H9 (cell line): ENCODE measurements around the gene SACM1L. TPM values are rescaled to one million over a fixed set of nuclear protein-coding genes. Genes with fewer than 3 reads are reported as not detected.

Experiments
- DNase-seq: peaks from one replicate; pipeline ENCODE4 v3.0.0-alpha.2; 2017
- H2AFZ ChIP-seq: one replicate; pipeline ENCODE4 v1.6.1; 2013; ENCODE audit warnings: mild to moderate bottlenecking, low read length, control low read depth, moderate library complexity
- H2AK5ac ChIP-seq: 2 replicates; pipeline ENCODE4 v1.6.1; 2013; ENCODE audit warnings: low read length, control low read depth, mixed read lengths; ENCODE audit not compliant: insufficient read length
- H2BK120ac ChIP-seq: one replicate; pipeline ENCODE4 v1.6.1; 2013; ENCODE audit warnings: low read depth, mild to moderate bottlenecking, low read length, control low read depth, inconsistent platforms; ENCODE audit not compliant: poor library complexity, severe bottlenecking
- H2BK12ac ChIP-seq: 2 replicates; pipeline ENCODE4 v1.6.1; 2013; ENCODE audit warnings: low read length, control low read depth, mixed read lengths, low read depth; ENCODE audit not compliant: insufficient read length
- H2BK15ac ChIP-seq: 2 replicates; pipeline ENCODE4 v1.6.1; 2013; ENCODE audit warnings: low read depth, low read length, control low read depth
- H2BK20ac ChIP-seq: one replicate; pipeline ENCODE4 v1.6.1; 2013; ENCODE audit warnings: low read depth, mild to moderate bottlenecking, low read length, control low read depth, inconsistent platforms; ENCODE audit not compliant: poor library complexity, severe bottlenecking
- H2BK5ac ChIP-seq: 2 replicates; pipeline ENCODE4 v1.6.1; 2013; ENCODE audit warnings: low read length, control low read depth, mixed read lengths; ENCODE audit not compliant: insufficient read length
- H3K14ac ChIP-seq: 2 replicates; pipeline ENCODE4 v1.6.1; 2013; ENCODE audit warnings: low read length, control low read depth; ENCODE audit not compliant: insufficient read depth
- H3K18ac ChIP-seq: 2 replicates; pipeline ENCODE4 v1.6.1; 2013; ENCODE audit warnings: low read depth, mild to moderate bottlenecking, mixed read lengths, low read length, control low read depth; ENCODE audit not compliant: insufficient read length
- H3K23ac ChIP-seq: 2 replicates; pipeline ENCODE4 v1.6.1; 2013; ENCODE audit warnings: low read length, control low read depth, mixed read lengths, low read depth; ENCODE audit not compliant: insufficient read length
- H3K23me2 ChIP-seq: 2 replicates; pipeline ENCODE4 v1.6.1; 2013; ENCODE audit warnings: low read depth, mild to moderate bottlenecking, mixed read lengths, low read length, control low read depth; ENCODE audit not compliant: insufficient read length, poor library complexity, severe bottlenecking
- H3K27ac ChIP-seq: 2 replicates; pipeline ENCODE4 v1.5.1; 2013; ENCODE audit warnings: low read length, control low read depth, mixed read lengths, low read depth; ENCODE audit not compliant: insufficient read length
- H3K27me3 ChIP-seq: 2 replicates; pipeline ENCODE4 v1.6.1; 2013; ENCODE audit warnings: low read length, control low read depth, inconsistent platforms; ENCODE audit not compliant: insufficient read depth
- H3K4ac ChIP-seq: 2 replicates; pipeline ENCODE4 v1.6.1; 2013; ENCODE audit warnings: low read depth, mild to moderate bottlenecking, control low read depth, inconsistent platforms, low read length, moderate library complexity
- H3K4me1 ChIP-seq: 2 replicates; pipeline ENCODE4 v1.6.1; 2013; ENCODE audit warnings: low read length, control low read depth, inconsistent platforms; ENCODE audit not compliant: insufficient read depth
- H3K4me2 ChIP-seq: 2 replicates; pipeline ENCODE4 v1.6.1; 2013; ENCODE audit warnings: low read length, control low read depth, mixed read lengths; ENCODE audit not compliant: insufficient read length, insufficient read depth
- H3K56ac ChIP-seq: 2 replicates; pipeline ENCODE4 v1.6.1; 2013; ENCODE audit warnings: low read depth, mild to moderate bottlenecking, mixed read lengths, low read length, control low read depth; ENCODE audit not compliant: insufficient read length
- H3K79me1 ChIP-seq: 2 replicates; pipeline ENCODE4 v1.6.1; 2013; ENCODE audit warnings: low read depth, mild to moderate bottlenecking, moderate library complexity, low read length, control low read depth, inconsistent platforms; ENCODE audit not compliant: insufficient read depth, poor library complexity, severe bottlenecking
- H3K79me2 ChIP-seq: 2 replicates; pipeline ENCODE4 v1.6.1; 2013; ENCODE audit warnings: low read length, control low read depth, inconsistent platforms; ENCODE audit not compliant: insufficient read depth
- H3K9ac ChIP-seq: 2 replicates; pipeline ENCODE4 v1.6.1; 2013; ENCODE audit warnings: low read length, control low read depth, mixed read lengths; ENCODE audit not compliant: insufficient read length; ENCODE audit errors: extremely low read depth
- H3K9me3 ChIP-seq: one replicate; pipeline ENCODE4 v1.6.1; 2013; ENCODE audit warnings: low read depth, low read length, inconsistent platforms; ENCODE audit not compliant: control insufficient read depth
- H3T11ph ChIP-seq: one replicate; pipeline ENCODE4 v1.6.1; 2013; ENCODE audit warnings: mild to moderate bottlenecking, low read length, control low read depth, inconsistent platforms
- H4K20me1 ChIP-seq: one replicate; pipeline ENCODE4 v1.6.1; 2013; ENCODE audit not compliant: control insufficient read depth, insufficient read length, insufficient read depth
- H4K5ac ChIP-seq: 2 replicates; pipeline ENCODE4 v1.6.1; 2013; ENCODE audit warnings: low read depth, mild to moderate bottlenecking, mixed read lengths, low read length, control low read depth; ENCODE audit not compliant: insufficient read length
- H4K8ac ChIP-seq: replicated peaks from 2 replicates; pipeline ENCODE4 v1.6.1; 2013; ENCODE audit warnings: low read length, control low read depth, mixed read lengths, low read depth; ENCODE audit not compliant: insufficient read length
- H4K91ac ChIP-seq: 2 replicates; pipeline ENCODE4 v1.6.1; 2013; ENCODE audit warnings: low read depth, mild to moderate bottlenecking, moderate library complexity, mixed read lengths, low read length, control low read depth; ENCODE audit not compliant: insufficient read length
- H3K27ac Mint-ChIP-seq, 3 experiments: 2 replicates in 2 of 3; 3 replicates in 1 of 3; pipeline ENCODE4 v1.8.0; 2020 to 2021; ENCODE audit warnings: mixed read lengths in 3 of 3, mild to moderate bottlenecking in 1 of 3, moderate library complexity in 1 of 3
- H3K27me3 Mint-ChIP-seq: 2 replicates; pipeline ENCODE4 v1.8.0; 2021; ENCODE audit warnings: low read depth, mild to moderate bottlenecking, moderate library complexity, mixed read lengths
- H3K36me3 Mint-ChIP-seq, 3 experiments: 2 replicates in 2 of 3; 3 replicates in 1 of 3; pipeline ENCODE4 v1.8.0; 2020 to 2021; ENCODE audit warnings: low read depth in 3 of 3, mixed read lengths in 3 of 3; ENCODE audit not compliant: insufficient read depth in 1 of 3
- H3K4me1 Mint-ChIP-seq, 2 experiments: 2 replicates each; pipeline ENCODE4 v1.8.0; 2020; ENCODE audit warnings: mixed read lengths in 2 of 2
- H3K4me3 Mint-ChIP-seq, 2 experiments: 2 replicates in 1 of 2; 3 replicates in 1 of 2; pipeline ENCODE4 v1.8.0; 2020 to 2021; ENCODE audit warnings: mild to moderate bottlenecking in 2 of 2, mixed read lengths in 2 of 2, moderate library complexity in 1 of 2
- H3K9me3 Mint-ChIP-seq, 2 experiments: 2 replicates in 1 of 2; 3 replicates in 1 of 2; pipeline ENCODE4 v1.8.0; 2020; ENCODE audit warnings: mild to moderate bottlenecking in 2 of 2, mixed read lengths in 2 of 2, moderate library complexity in 1 of 2
- WGBS: extraction: QIAGEN DNeasy Blood & Tissue Kit; methylation state at CpG from one replicate; pipeline ENCODE4 v1.1.7; 2013; ENCODE audit warnings: missing lambda C conversion rate, low lambda C conversion rate, mixed read lengths; ENCODE audit not compliant: insufficient read length; ENCODE audit errors: extremely low coverage; 5-methylcytosine and 5-hydroxymethylcytosine counted together
- total RNA-seq: library from RNA; stranded (reverse); gene quantifications from 2 replicates; pipeline ENCODE4 v1.2.1, GENCODE V29; 2021
- TF ChIP-seq, protein P1 (sequence below): fragments of 200-600 bp; sonication (generic); conservative IDR thresholded peaks from 3 replicates; pipeline ENCODE4 v1.8.0; 2021; ENCODE audit warnings: antibody characterized with exemption, mild to moderate bottlenecking

SACM1L gene
- total RNA-seq, 1 experiment from 2014 or later: 52.8 TPM

DNA sequence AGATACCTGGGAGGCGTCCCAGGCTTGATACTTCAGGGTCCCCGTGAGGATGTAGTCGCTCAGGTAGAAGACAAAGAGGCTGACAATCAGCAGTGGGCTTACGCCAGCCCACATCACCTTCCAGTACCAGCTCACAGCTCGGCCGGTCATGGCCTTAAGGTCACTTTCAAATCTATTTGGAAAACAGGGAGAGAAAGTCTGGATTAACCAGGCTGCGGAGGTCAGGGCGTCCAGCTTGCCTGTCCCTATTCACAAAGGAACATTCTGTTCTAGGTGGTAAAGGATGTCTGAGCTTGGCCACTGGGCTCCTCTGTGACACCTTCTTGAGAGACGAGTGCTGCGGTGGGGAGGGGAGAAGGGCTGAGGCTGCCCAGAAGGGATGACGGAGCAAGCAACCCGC lies 70.7 kb downstream of the SACM1L start:
- H3K14ac ChIP-seq: no peak overlapping the region
- H3K27me3 ChIP-seq: no peaks in the 10 kb centered on the region; the same call in 1 of the 2 replicates
- no CpG with 5 or more reads among the region's 12 CpGs for WGBS
- no peak overlapping the region for H3K56ac ChIP-seq
- no peak overlapping the region for H4K8ac ChIP-seq
- no peak overlapping the region for H4K91ac ChIP-seq
- H3K9me3 ChIP-seq: no peaks in the 10 kb centered on the region
- no peak overlapping the region for H3T11ph ChIP-seq
- no peaks in the 10 kb centered on the region for H3K79me1 ChIP-seq
- peaks cover 3% of the 10 kb centered on the region for H3K27me3 Mint-ChIP-seq
- H3K79me2 ChIP-seq: no peaks in the 10 kb centered on the region
- H3K4me1 ChIP-seq: no peaks in the 10 kb centered on the region
- H3K4me2 ChIP-seq: no peak overlapping the region
- H3K27ac Mint-ChIP-seq: peak overlapping the region in 2 of 3 experiments; percentile 49 to 54; a peak in 2 of 7 replicates
- no peak overlapping the region for H3K4me3 Mint-ChIP-seq
- no peak overlapping the region for H2AK5ac ChIP-seq
- no peak for DNase-seq
- H2BK12ac ChIP-seq: no peak overlapping the region
- H2BK15ac ChIP-seq: no peak overlapping the region
- no peaks in the 10 kb centered on the region for H3K23me2 ChIP-seq
- no peak overlapping the region for H3K9ac ChIP-seq
- no peak overlapping the region for H2BK5ac ChIP-seq
- H3K18ac ChIP-seq: no peak overlapping the region
- no peak overlapping the region for H4K5ac ChIP-seq
- H3K4me1 Mint-ChIP-seq: peaks cover 26 to 28% of the 10 kb centered on the region in 2 experiments
- no peaks in the 10 kb centered on the region for H3K36me3 Mint-ChIP-seq
- H4K20me1 ChIP-seq: no peaks in the 10 kb centered on the region
- no peak overlapping the region for H3K4ac ChIP-seq
- no peak overlapping the region for H3K27ac ChIP-seq
- H2BK120ac ChIP-seq: no peak overlapping the region
- TF ChIP-seq, protein P1, sequence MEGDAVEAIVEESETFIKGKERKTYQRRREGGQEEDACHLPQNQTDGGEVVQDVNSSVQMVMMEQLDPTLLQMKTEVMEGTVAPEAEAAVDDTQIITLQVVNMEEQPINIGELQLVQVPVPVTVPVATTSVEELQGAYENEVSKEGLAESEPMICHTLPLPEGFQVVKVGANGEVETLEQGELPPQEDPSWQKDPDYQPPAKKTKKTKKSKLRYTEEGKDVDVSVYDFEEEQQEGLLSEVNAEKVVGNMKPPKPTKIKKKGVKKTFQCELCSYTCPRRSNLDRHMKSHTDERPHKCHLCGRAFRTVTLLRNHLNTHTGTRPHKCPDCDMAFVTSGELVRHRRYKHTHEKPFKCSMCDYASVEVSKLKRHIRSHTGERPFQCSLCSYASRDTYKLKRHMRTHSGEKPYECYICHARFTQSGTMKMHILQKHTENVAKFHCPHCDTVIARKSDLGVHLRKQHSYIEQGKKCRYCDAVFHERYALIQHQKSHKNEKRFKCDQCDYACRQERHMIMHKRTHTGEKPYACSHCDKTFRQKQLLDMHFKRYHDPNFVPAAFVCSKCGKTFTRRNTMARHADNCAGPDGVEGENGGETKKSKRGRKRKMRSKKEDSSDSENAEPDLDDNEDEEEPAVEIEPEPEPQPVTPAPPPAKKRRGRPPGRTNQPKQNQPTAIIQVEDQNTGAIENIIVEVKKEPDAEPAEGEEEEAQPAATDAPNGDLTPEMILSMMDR: no peak
- H3K23ac ChIP-seq: no peak overlapping the region
- H2BK20ac ChIP-seq: no peak overlapping the region
- H3K9me3 Mint-ChIP-seq: no peaks in the 10 kb centered on the region; a peak in 1 of 5 replicates
- no peak overlapping the region for H2AFZ ChIP-seq
